Measurements from ENCODE around the gene NUP98.
"Not testable (repeated sequence)": the region's sequence is repeated elsewhere in the genome, so short reads cannot be mapped to it uniquely, and the experiment has no call there.

Gene NUP98

GRCh38 chr11:3825473-3826154 is 28.3 kb upstream of the NUP98 start:
- no peak for FAIRE-seq

- FAIRE-seq: no peak
Observed at GRCh38 chr11:3824714-3825472, 27.5 kb upstream of the NUP98 start.

- FAIRE-seq: no peak
Observed at GRCh38 chr11:3823762-3824506, 26.6 kb upstream of the NUP98 start.

GRCh38 chr11:3823303-3823702 is 25.9 kb upstream of the NUP98 start:
- no peak for FAIRE-seq

- no peak for FAIRE-seq
Observed at GRCh38 chr11:3822312-3822711, 25.0 kb upstream of the NUP98 start.

- no peak for FAIRE-seq
Observed at GRCh38 chr11:3820971-3821370, 23.6 kb upstream of the NUP98 start.

GRCh38 chr11:3817181-3817800 is 19.9 kb upstream of the NUP98 start:
- no peak for FAIRE-seq

- no peak for FAIRE-seq
Observed at GRCh38 chr11:3816673-3817072, 19.3 kb upstream of the NUP98 start.

- no peak for FAIRE-seq
Observed at GRCh38 chr11:3815845-3816244, 18.5 kb upstream of the NUP98 start.

- not testable (repeated sequence) for FAIRE-seq
Observed at GRCh38 chr11:3814832-3815231, 17.5 kb upstream of the NUP98 start.

- FAIRE-seq: no peak
Observed at GRCh38 chr11:3810951-3811350, 13.6 kb upstream of the NUP98 start.

- FAIRE-seq: no peak
Observed at GRCh38 chr11:3810446-3810845, 13.1 kb upstream of the NUP98 start.

- no peak for FAIRE-seq
Observed at GRCh38 chr11:3809624-3809928, 12.2 kb upstream of the NUP98 start.

GRCh38 chr11:3808861-3809623 is 11.7 kb upstream of the NUP98 start:
- no peak for FAIRE-seq

GRCh38 chr11:3807909-3808860 is 10.8 kb upstream of the NUP98 start, which contains the start of gene PGAP2:
PGAP2 (plus strand) TSS chr11:3808560; CDS start chr11:3811260, 2,700 bp downstream.
- FAIRE-seq: no peak

GRCh38 chr11:3803726-3804495 is 6.6 kb upstream of the NUP98 start:
- FAIRE-seq: no peak

- FAIRE-seq: no peak
Observed at GRCh38 chr11:3802011-3802790, 4.8 kb upstream of the NUP98 start.

GRCh38 chr11:3799873-3800272 is 2.5 kb upstream of the NUP98 start:
- no peak for FAIRE-seq

- no peak for FAIRE-seq
Observed at GRCh38 chr11:3799143-3799542, 1.8 kb upstream of the NUP98 start.

Measured in colon (tissue), 2 donors.